ENCODE results near the gene APEH.

GRCh38 chr3:49664300-49664699, 9.9 kb upstream of the APEH start:
- no peak for TF ChIP-seq POLR2AphosphoS5 (IDR thresholded peaks at IDR 0.05; ENCODE audit: borderline replicate concordance, low read depth, low read length)
- TF ChIP-seq EZH2 (IDR thresholded peaks at IDR 0.05), result no peak
- TF ChIP-seq FOXP2 (optimal IDR thresholded peaks at IDR 0.05; ENCODE audit: control extremely low read depth, extremely low read length, insufficient read depth), result no peak

Data from SK-N-MC (cell line).